OCI-LY7 (cell line): Measurements from ENCODE around the gene MFF.

Experiments used
- EZH2phosphoT487 ChIP-seq: fragments of 200-600 bp; sonication (generic); IDR thresholded peaks from 2 replicates; pipeline ENCODE4 v1.6.1; 2018; ENCODE audit warnings: low read depth, borderline replicate concordance, mild to moderate bottlenecking, mixed run types, antibody characterized with exemption, low read length, moderate library complexity, mixed read lengths
- TF ChIP-seq, protein P1 (sequence below): fragments of 200-600 bp; sonication (generic); conservative IDR thresholded peaks from 2 replicates; pipeline ENCODE4 v1.5.1; 2014; ENCODE audit warnings: mild to moderate bottlenecking, antibody characterized with exemption, low read length, moderate library complexity, mixed read lengths

DNA sequence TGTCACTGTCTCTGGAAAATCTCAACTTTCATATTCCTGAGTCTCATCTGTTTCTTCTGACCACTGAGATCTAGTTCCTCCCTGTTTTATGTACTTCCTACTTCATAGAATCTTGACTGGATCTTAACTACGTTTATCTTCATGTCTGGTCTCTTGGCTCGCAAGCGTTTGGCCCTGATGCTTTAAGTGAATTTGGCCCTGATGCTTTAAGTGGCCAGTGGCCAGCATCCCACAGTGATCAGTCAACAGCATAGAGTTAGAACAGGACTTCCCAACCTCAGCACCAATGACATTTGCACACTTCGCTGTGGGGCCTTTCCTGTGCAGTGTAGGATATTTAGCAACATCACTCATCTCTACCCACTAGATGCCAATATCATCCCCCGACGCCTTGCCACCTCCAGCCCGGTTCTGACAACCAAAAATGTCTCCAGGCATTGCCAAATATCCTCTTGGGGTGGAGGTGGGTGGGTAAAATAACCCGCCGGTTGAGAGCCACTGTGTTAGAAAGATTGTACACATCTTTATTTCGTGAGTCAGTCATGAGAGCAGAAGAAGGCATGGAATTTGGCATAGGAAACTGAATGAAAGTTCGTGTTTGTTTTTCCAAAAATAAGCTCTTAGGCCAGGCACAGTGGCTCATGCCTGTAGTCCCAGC lies 41.8 kb downstream of the MFF start:
- no peak for TF ChIP-seq EZH2phosphoT487
- TF ChIP-seq, protein P1, sequence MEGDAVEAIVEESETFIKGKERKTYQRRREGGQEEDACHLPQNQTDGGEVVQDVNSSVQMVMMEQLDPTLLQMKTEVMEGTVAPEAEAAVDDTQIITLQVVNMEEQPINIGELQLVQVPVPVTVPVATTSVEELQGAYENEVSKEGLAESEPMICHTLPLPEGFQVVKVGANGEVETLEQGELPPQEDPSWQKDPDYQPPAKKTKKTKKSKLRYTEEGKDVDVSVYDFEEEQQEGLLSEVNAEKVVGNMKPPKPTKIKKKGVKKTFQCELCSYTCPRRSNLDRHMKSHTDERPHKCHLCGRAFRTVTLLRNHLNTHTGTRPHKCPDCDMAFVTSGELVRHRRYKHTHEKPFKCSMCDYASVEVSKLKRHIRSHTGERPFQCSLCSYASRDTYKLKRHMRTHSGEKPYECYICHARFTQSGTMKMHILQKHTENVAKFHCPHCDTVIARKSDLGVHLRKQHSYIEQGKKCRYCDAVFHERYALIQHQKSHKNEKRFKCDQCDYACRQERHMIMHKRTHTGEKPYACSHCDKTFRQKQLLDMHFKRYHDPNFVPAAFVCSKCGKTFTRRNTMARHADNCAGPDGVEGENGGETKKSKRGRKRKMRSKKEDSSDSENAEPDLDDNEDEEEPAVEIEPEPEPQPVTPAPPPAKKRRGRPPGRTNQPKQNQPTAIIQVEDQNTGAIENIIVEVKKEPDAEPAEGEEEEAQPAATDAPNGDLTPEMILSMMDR = no peak
